Measurements from ENCODE around the gene PLA2G15.

DNA sequence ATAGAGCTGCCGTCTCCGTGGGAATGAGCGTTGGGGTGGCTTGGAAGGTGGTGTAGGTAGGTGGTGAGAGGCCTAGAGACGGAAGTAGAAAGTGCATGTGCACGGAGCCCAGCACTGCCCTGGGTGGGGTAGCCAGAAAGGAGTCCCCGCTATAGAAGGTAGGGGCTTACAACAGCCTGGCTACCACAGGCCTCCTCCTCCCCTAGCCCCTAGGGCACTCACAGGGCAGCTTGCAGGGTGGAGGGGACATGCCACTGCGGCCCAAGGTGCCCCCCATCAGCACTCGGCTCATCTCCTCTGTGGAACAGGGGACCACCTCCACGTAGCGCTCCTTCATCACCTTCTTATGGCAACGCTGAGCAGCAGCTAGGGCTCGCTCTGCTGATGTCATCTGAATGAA is 14.2 kb upstream of the PLA2G15 start:
- TF ChIP-seq, protein P1, sequence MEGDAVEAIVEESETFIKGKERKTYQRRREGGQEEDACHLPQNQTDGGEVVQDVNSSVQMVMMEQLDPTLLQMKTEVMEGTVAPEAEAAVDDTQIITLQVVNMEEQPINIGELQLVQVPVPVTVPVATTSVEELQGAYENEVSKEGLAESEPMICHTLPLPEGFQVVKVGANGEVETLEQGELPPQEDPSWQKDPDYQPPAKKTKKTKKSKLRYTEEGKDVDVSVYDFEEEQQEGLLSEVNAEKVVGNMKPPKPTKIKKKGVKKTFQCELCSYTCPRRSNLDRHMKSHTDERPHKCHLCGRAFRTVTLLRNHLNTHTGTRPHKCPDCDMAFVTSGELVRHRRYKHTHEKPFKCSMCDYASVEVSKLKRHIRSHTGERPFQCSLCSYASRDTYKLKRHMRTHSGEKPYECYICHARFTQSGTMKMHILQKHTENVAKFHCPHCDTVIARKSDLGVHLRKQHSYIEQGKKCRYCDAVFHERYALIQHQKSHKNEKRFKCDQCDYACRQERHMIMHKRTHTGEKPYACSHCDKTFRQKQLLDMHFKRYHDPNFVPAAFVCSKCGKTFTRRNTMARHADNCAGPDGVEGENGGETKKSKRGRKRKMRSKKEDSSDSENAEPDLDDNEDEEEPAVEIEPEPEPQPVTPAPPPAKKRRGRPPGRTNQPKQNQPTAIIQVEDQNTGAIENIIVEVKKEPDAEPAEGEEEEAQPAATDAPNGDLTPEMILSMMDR (IDR thresholded peaks at IDR 0.05) = no peak
- no peak for TF ChIP-seq POLR2A (IDR thresholded peaks at IDR 0.05)
